SK-N-SH (cell line): ENCODE data around the gene THOP1. TPM values are rescaled to one million over a fixed set of nuclear protein-coding genes. Genes with fewer than 3 reads are reported as not detected.
A peak's percentile ranks its signal among the peaks of the same experiment; 100 is the strongest.

ENCODE experiments used
- CTCF ChIA-PET: fragments of 300-600, 350-600 bp; formaldehyde crosslinking; extraction: SDS; loops from one replicate; lab custom pipeline; 2021; lab: Yijun Ruan, JAX
- POLR2A ChIA-PET: fragments of 350-600 bp; sonication (Branson Sonifier 250); formaldehyde crosslinking; extraction: SDS; loops from one replicate; lab custom pipeline; 2020; ENCODE audit warnings: antibody characterized with exemption, inconsistent platforms; lab: Yijun Ruan, JAX
- DNase-seq: peaks from one replicate; pipeline ENCODE4 v3.0.0; 2012
- H2AFZ ChIP-seq: fragments of 200-600 bp; sonication (generic); 2 replicates; pipeline ENCODE4 v1.8.1; 2016; ENCODE audit warnings: antibody characterized with exemption, mild to moderate bottlenecking, low read depth
- H3F3A ChIP-seq: fragments of 200-600 bp; sonication (generic); replicated peaks from 2 replicates; pipeline ENCODE3; 2016; ENCODE audit warnings: antibody characterized with exemption, mild to moderate bottlenecking; ENCODE audit not compliant: insufficient read depth
- H3K27ac ChIP-seq, 2 experiments: fragments of 200-500 bp in 1 of 2; fragments of 200-600 bp in 1 of 2; sonication (Bioruptor generic) in 1 of 2; sonication (generic), shearing (Covaris generic) in 1 of 2; 2 replicates each; pipeline versions ENCODE4 v1.5.1 to v1.6.1; 2014 to 2016; ENCODE audit warnings: low read depth in 2 of 2, inconsistent platforms in 1 of 2, low read length in 1 of 2, mild to moderate bottlenecking in 1 of 2, mixed read lengths in 1 of 2
- H3K27me3 ChIP-seq: fragments of 200-600 bp; sonication (generic), shearing (Covaris generic); 2 replicates; pipeline ENCODE4 v1.6.1; 2016; ENCODE audit warnings: mixed run types; ENCODE audit not compliant: insufficient read depth
- H3K36me3 ChIP-seq, 2 experiments: fragments of 200-500 bp in 1 of 2; fragments of 200-600 bp in 1 of 2; sonication (Bioruptor generic) in 1 of 2; sonication (generic) in 1 of 2; replicated peaks in 1 of 2; 2 replicates each; pipeline versions ENCODE3 to v1.5.1; 2014 to 2016; ENCODE audit warnings: low read length in 1 of 2, mild to moderate bottlenecking in 1 of 2; ENCODE audit not compliant: insufficient read depth in 2 of 2, control insufficient read depth in 1 of 2
- H3K4me1 ChIP-seq, 2 experiments: fragments of 200-500 bp in 1 of 2; fragments of 200-600 bp in 1 of 2; sonication (Bioruptor generic) in 1 of 2; sonication (generic), shearing (Covaris generic) in 1 of 2; 2 replicates each; pipeline versions ENCODE4 v1.5.1 to v1.6.1; 2014 to 2016; ENCODE audit warnings: low read depth in 1 of 2, low read length in 1 of 2, mixed run types in 1 of 2; ENCODE audit not compliant: insufficient read depth in 2 of 2, control insufficient read depth in 1 of 2
- H3K4me2 ChIP-seq: fragments of 200-600 bp; sonication (generic), shearing (Covaris generic); 2 replicates; pipeline ENCODE4 v1.6.1; 2017; ENCODE audit warnings: mixed run types
- H3K4me3 ChIP-seq, 2 experiments: fragments of 200-500 bp in 1 of 2; fragments of 200-600 bp in 1 of 2; sonication (Bioruptor generic) in 1 of 2; sonication (generic), shearing (Covaris generic) in 1 of 2; 2 replicates each; pipeline versions ENCODE4 v1.5.1 to v1.8.1; 2014 to 2016; ENCODE audit warnings: low read depth in 2 of 2, inconsistent platforms in 1 of 2, low read length in 1 of 2, mild to moderate bottlenecking in 1 of 2, mixed read lengths in 1 of 2, moderate library complexity in 1 of 2
- H3K79me2 ChIP-seq: fragments of 200-600 bp; sonication (generic); 2 replicates; pipeline ENCODE4 v1.8.1; 2017; ENCODE audit warnings: mild to moderate bottlenecking; ENCODE audit not compliant: insufficient read depth
- H3K9ac ChIP-seq: fragments of 200-600 bp; sonication (generic); 2 replicates; pipeline ENCODE4 v1.6.1; 2017; ENCODE audit warnings: mixed run types
- H3K9me2 ChIP-seq: fragments of 200-600 bp; sonication (generic); 2 replicates; pipeline ENCODE4 v1.6.1; 2017; ENCODE audit warnings: mixed run types
- H3K9me3 ChIP-seq: fragments of 200-600 bp; sonication (generic); 2 replicates; pipeline ENCODE4 v1.6.1; 2017; ENCODE audit warnings: mixed run types, mild to moderate bottlenecking, moderate library complexity
- H4K20me1 ChIP-seq: fragments of 200-600 bp; sonication (generic); 2 replicates; pipeline ENCODE4 v1.6.1; 2017; ENCODE audit warnings: mild to moderate bottlenecking, mixed run types; ENCODE audit not compliant: insufficient read depth
- CTCF ChIP-seq: fragments of 200-600 bp; sonication (generic); IDR thresholded peaks from 2 replicates; pipeline ENCODE4 v1.6.1; 2017; ENCODE audit warnings: antibody characterized with exemption, mild to moderate bottlenecking, moderate library complexity
- EZH2phosphoT487 ChIP-seq: fragments of 200-600 bp; sonication (generic); IDR thresholded peaks from 2 replicates; pipeline ENCODE4 v1.6.1; 2017; ENCODE audit warnings: low read depth, mixed run types, mild to moderate bottlenecking, antibody characterized with exemption, moderate library complexity, borderline replicate concordance
- FOXM1 ChIP-seq: IDR thresholded peaks from 2 replicates; pipeline ENCODE4 v1.4.0; 2012; ENCODE audit warnings: low read depth, mild to moderate bottlenecking
- GABPA ChIP-seq: IDR thresholded peaks from 2 replicates; pipeline ENCODE4 v1.4.0; 2012; ENCODE audit warnings: low read depth, mild to moderate bottlenecking
- JUND ChIP-seq: IDR thresholded peaks from 2 replicates; pipeline ENCODE4 v1.4.0; 2012
- MAX ChIP-seq: IDR thresholded peaks from 2 replicates; pipeline ENCODE4 v1.4.0; 2012; ENCODE audit warnings: low read depth
- MEF2A ChIP-seq: IDR thresholded peaks from 2 replicates; pipeline ENCODE4 v1.4.0; 2012; ENCODE audit warnings: low read depth, borderline replicate concordance
- MXI1 ChIP-seq: IDR thresholded peaks from 2 replicates; pipeline ENCODE4 v1.6.1; 2012; ENCODE audit warnings: mild to moderate bottlenecking, low read depth, low read length, improper control_type of control experiment
- NFIC ChIP-seq: IDR thresholded peaks from 2 replicates; pipeline ENCODE4 v1.4.0; 2012; ENCODE audit warnings: borderline replicate concordance
- NRF1 ChIP-seq: IDR thresholded peaks from 2 replicates; pipeline ENCODE4 v1.6.1; 2012; ENCODE audit warnings: low read depth, mild to moderate bottlenecking, low read length
- RCOR1 ChIP-seq: fragments of 150-350 bp; IDR thresholded peaks from 2 replicates; pipeline ENCODE4 v1.6.1; 2017; ENCODE audit warnings: antibody characterized with exemption, low read length
- REST ChIP-seq: IDR thresholded peaks from 2 replicates; pipeline ENCODE4 v1.6.1; 2012; ENCODE audit warnings: mild to moderate bottlenecking, low read depth, low read length, moderate library complexity
- RXRA ChIP-seq: IDR thresholded peaks from 2 replicates; pipeline ENCODE4 v1.4.0; 2012; ENCODE audit warnings: low read depth, mild to moderate bottlenecking, borderline replicate concordance
- SMC3 ChIP-seq: IDR thresholded peaks from 2 replicates; pipeline ENCODE4 v1.6.1; 2012; ENCODE audit warnings: low read depth, low read length, improper control_type of control experiment
- USF2 ChIP-seq: fragments of 150-350 bp; IDR thresholded peaks from 2 replicates; pipeline ENCODE4 v1.6.1; 2017; ENCODE audit warnings: antibody characterized with exemption, low read length, low read depth, borderline replicate concordance
- YY1 ChIP-seq: IDR thresholded peaks from 2 replicates; pipeline ENCODE4 v1.4.0; 2012; ENCODE audit warnings: low read depth, mild to moderate bottlenecking
- WGBS: methylation state at CpG from one replicate; pipeline ENCODE4 v1.1.6; 2017; ENCODE audit warnings: low lambda C conversion rate; 5-methylcytosine and 5-hydroxymethylcytosine counted together
- polyA plus RNA-seq, 3 experiments: library from polyadenylated mRNA; depleted of rRNA; stranded (reverse); fragments of >200 nt; gene quantifications; 2 replicates each; pipeline ENCODE4 v1.2.3, GENCODE V29; 2012

The THOP1 gene
- polyA plus RNA-seq, 1 of the 3 experiments (the other 2 are of a cell fraction) = 138 TPM

- peak; percentile 100 for TF ChIP-seq MAX
- peak; percentile 94 for TF ChIP-seq USF2
- peak; percentile 87 for TF ChIP-seq YY1
- peak; percentile 100 for TF ChIP-seq MXI1
- TF ChIP-seq RCOR1 = peak; percentile 48; the same call in 1 of the 2 replicates
- TF ChIP-seq FOXM1 = no peak
- no peak for TF ChIP-seq SMC3
- no peak for TF ChIP-seq MEF2A
- TF ChIP-seq NFIC = no peak
- TF ChIP-seq NRF1 = peak; percentile 99
- no peak for TF ChIP-seq EZH2phosphoT487
Measured at GRCh38 chr19:2782936-2783780, 2.1 kb upstream of the THOP1 start, which contains the start of gene SGTA (continued).

GRCh38 chr19:2783781-2784145, 1.5 kb upstream of the THOP1 start:
- POLR2A ChIA-PET = interaction anchor here (0.5 to 1.1 kb wide), 5 partner anchors 15 to 917 kb away, joined by 3 read pairs; no protein-coding TSS in a partner anchor
- no peaks in the 10 kb centered on the region for H3K27me3 ChIP-seq
- peaks cover 12% of the 10 kb centered on the region for H3F3A ChIP-seq
- DNase-seq = no peak
- peaks cover 33% of the 10 kb centered on the region for H4K20me1 ChIP-seq
- CTCF ChIA-PET = interaction anchor here (3.2 to 4.2 kb wide), 2 partner anchors 34 to 135 kb away, joined by 12 to 19 read pairs; no protein-coding TSS in a partner anchor
- H3K4me2 ChIP-seq = peak overlapping the region; percentile 56
- H3K9me3 ChIP-seq = no peaks in the 10 kb centered on the region
- 94% methylated on average over 7 of the region's 7 CpGs for WGBS
- H2AFZ ChIP-seq = peak overlapping the region; percentile 79
- no peak for TF ChIP-seq RCOR1
- TF ChIP-seq, all 33 proteins: peak for 0
- Histone ChIP-seq H3K9me2 (no peaks in the 10 kb centered on the region), H3K4me3 (peak overlapping the region; percentile 93 to 99; a peak in 2 of 4 replicates), H3K4me1 (peaks cover 4 to 25% of the 10 kb centered on the region in 2 experiments; a peak in 2 of 4 replicates), H3K27ac (peak overlapping the region; percentile 69 to 85), H3K79me2 (peaks cover 77% of the 10 kb centered on the region), H3K9ac (no peak overlapping the region), H3K36me3 (peaks cover 0 to 7% of the 10 kb centered on the region in 2 experiments)

- peaks cover 0 to 15% of the 10 kb centered on the region in 2 experiments; a peak in 2 of 4 replicates for H3K4me1 ChIP-seq
- no peak overlapping the region for H3K4me2 ChIP-seq
- no peak overlapping the region for H2AFZ ChIP-seq
- H3K27me3 ChIP-seq = no peaks in the 10 kb centered on the region
- no peak overlapping the region for H3K27ac ChIP-seq
- H4K20me1 ChIP-seq = 0 out of 2 replicates have a peak, but pooled peaks cover under 1% of the 10 kb centered on the region
- H3K4me3 ChIP-seq = no peak overlapping the region
- no peak overlapping the region for H3K9ac ChIP-seq
- TF ChIP-seq JUND (no peak), GABPA (no peak), SMC3 (no peak), RXRA (no peak), REST (no peak), NRF1 (no peak), CTCF (no peak)
- ChIA-PET POLR2A (interaction anchor here (1.1 kb wide), 1 partner anchor 16 kb away, joined by 3 read pairs; no protein-coding TSS in a partner anchor), CTCF (interaction anchor here (1.6 to 3.4 kb wide), 2 partner anchors 32 to 38 kb away, joined by 5 to 13 read pairs; partner anchors contain the start of gene ZNF554)
- H3K9me3 ChIP-seq = no peaks in the 10 kb centered on the region
- H3K36me3 ChIP-seq = peaks cover 0 to 16% of the 10 kb centered on the region in 2 experiments
- no peaks in the 10 kb centered on the region for H3K9me2 ChIP-seq
- H3K79me2 ChIP-seq = peaks cover 59% of the 10 kb centered on the region
- no peak for DNase-seq
- 96% methylated on average over 8 of the region's 8 CpGs for WGBS
- peaks cover 12% of the 10 kb centered on the region for H3F3A ChIP-seq
Measured at GRCh38 chr19:2787115-2787514, 1.8 kb downstream of the THOP1 start.
